SKM-1 treated with dmso at 0.1 percent for 144 hours (cell line): Measurements from ENCODE around the gene SYT4.
"Not testable (repeated sequence)": the region's sequence is repeated elsewhere in the genome, so short reads cannot be mapped to it uniquely, and the experiment has no call there.

Experiments
- DNase-seq: peaks from one replicate; lab custom pipeline; 2025; ENCODE audit not compliant: unreplicated experiment; lab: John Stamatoyannopoulos, UW

Gene SYT4, protein sequence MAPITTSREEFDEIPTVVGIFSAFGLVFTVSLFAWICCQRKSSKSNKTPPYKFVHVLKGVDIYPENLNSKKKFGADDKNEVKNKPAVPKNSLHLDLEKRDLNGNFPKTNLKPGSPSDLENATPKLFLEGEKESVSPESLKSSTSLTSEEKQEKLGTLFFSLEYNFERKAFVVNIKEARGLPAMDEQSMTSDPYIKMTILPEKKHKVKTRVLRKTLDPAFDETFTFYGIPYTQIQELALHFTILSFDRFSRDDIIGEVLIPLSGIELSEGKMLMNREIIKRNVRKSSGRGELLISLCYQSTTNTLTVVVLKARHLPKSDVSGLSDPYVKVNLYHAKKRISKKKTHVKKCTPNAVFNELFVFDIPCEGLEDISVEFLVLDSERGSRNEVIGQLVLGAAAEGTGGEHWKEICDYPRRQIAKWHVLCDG

DNA sequence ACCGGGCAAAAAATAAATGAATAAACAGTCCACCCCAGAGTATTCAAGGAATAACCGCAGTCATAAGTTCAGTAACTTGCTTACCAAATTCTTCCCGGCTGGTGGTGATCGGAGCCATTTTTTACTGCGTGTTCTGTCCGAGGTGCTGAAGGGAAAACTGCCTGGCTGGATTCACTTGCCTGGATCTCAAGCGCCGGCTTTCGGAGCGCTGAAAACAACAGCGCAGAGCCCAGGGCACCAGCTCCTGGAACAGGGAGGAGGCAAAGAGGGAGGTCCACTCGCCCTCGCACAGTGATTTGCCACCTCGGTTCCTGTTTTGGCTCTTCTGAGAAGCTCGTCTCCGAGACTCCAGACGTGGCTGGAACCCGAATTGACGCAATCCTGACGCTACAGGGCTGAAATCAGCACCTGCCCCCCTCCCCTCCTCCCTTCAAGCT is at the start of gene SYT4:
Gene SYT4, minus strand, starts transcription at position 327 of the 437 bp plus-strand sequence. Its CDS starts 209 bp downstream, at position 118.
- DNase-seq, result no peak

DNA sequence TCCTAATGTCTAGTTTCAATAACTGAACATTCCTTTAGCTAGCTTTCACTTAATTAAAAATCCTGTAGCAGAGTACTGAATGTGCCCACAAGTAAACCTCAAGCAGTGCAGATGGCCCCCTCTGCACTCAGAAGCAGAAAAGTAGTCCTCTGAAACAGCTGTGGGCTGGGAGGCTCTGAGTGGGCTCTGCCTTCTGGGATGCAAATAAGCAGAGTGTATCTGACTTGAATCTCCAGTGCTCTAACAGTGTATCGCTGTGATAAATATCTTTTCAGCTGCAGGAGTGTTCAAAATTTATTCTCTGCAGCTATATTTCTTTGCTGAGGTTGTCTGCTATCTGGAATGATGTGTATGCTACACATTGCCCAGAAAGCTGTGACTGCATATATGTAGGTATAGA is 44.8 kb upstream of the SYT4 start:
- DNase-seq, result no peak

- DNase-seq, result no peak
Measured at GRCh38 chr18:43314941-43315340, 37.7 kb upstream of the SYT4 start.

DNA sequence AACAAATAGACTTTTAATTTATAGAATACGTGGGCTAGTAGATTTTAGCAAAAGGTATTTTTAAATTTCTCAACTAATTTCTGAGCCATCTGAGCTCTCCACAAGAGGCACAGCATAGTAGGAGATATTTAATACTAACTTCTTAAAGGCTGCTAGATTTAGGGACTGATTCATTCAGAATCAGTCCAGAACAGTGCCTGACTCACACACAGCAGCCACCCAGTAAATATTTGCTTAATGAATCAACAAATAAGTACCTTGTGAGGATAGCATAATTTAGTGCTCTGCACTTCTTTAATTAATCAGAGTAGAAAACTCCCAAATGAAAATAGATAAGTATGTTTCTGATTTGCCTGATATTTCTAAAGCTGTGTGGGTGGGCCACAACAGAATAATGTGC is 35.6 kb upstream of the SYT4 start:
- DNase-seq, result no peak

DNA sequence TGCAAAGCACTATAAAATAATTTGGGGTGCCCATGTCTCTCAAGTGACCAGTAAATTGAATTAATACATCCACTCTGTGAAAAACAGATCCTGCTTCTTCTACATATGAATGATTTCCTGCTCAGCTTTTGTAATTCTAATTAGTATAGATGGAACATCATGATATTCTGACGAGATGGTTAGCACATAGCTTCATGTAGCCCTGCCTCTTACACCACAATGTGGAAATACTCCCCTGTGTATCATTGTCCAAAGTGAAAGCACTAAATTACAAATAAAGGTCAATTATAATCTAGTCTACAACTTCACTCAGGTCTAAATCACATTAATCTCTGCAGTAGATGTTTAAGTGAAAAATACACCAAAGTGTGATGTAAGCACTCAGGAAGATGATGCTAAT is 32.9 kb upstream of the SYT4 start:
- DNase-seq, result no peak

GRCh38 chr18:43303376-43303775 is 26.1 kb upstream of the SYT4 start:
- DNase-seq, result no peak

GRCh38 chr18:43286187-43286586 is 8.9 kb upstream of the SYT4 start:
- not testable (repeated sequence) for DNase-seq

- no peak for DNase-seq
Measured at GRCh38 chr18:43283299-43283698, 6.0 kb upstream of the SYT4 start.

DNA sequence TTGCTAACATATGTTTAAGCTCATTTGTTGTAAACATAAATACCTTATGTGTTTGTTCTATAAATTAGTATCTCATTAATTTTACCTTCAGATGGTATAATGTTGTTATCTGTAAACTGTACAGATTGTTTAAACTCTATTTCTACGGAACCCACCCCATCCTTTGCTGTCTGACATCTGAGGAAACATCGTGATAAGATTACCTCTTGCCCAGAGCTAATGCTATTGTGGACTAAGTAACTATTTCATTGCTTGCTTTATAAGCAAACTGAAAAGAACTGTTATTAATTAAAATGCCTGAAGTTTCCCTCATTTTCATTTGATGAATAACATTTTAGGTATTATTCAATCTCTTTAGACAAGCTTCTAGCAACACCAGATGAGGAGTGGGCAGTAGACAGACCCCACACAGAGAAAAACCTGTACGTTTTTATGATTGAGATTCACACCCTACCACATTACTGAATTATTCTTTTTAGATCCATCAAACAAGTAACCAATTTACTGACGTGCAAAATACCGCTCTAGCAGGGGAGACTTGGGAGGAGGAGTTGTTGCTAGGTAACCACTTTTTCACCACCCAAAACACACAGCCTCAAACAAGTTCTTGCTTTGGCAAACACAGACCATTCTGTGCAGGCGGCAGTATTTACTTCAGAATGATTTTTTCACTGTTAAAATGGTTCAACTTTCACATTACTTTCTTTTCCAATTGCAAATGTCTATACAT is 1.9 kb upstream of the SYT4 start:
- peak; percentile 5 for DNase-seq

- no peak for DNase-seq
Measured at GRCh38 chr18:43278355-43278754, 1.1 kb upstream of the SYT4 start.

- DNase-seq, result no peak
Measured at GRCh38 chr18:43276491-43276890, 799 bp downstream of the SYT4 start.

- no peak for DNase-seq
Measured at GRCh38 chr18:43275546-43275945, 1.7 kb downstream of the SYT4 start.

DNA sequence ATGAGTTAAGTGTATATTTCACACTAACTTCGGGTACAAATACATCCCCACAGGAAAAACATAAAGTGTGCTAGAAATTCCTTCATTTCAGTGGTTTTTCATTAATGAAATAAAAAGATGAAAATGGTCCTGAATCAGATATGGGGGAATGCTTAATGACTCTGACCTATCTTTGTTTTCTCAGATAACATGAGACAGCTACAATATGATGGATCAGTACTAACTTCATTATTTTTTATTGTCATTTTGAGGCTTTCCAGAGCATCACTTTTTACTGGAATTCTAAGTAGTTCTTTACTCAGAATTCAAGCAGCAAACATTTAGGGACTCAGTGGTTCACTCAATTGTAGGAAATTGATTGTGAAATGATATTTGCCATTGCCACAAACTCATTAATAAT is 2.8 kb downstream of the SYT4 start:
- DNase-seq, result no peak

GRCh38 chr18:43271593-43272432 is 5.5 kb downstream of the SYT4 start:
- DNase-seq, result no peak

DNA sequence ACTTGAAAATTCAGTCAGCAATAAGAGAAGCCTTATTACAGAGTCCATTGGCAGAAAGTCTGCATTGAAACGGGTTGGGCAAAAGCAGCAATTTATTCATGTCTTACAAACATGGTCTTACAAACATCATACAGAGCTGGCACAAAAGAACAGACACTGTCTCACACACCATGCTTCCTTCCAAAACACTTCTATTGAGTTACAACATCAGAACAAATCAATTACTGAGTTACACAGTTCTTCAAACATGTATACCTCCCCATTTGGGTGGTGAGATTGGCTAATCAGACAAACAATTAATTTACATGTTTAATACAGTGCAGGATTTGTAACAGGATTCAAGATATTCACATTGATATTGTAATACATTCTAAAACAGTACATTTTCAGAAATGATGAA is 9.5 kb downstream of the SYT4 start:
- no peak for DNase-seq

- DNase-seq, result no peak
Measured at GRCh38 chr18:43265465-43265864, 11.8 kb downstream of the SYT4 start.

DNA sequence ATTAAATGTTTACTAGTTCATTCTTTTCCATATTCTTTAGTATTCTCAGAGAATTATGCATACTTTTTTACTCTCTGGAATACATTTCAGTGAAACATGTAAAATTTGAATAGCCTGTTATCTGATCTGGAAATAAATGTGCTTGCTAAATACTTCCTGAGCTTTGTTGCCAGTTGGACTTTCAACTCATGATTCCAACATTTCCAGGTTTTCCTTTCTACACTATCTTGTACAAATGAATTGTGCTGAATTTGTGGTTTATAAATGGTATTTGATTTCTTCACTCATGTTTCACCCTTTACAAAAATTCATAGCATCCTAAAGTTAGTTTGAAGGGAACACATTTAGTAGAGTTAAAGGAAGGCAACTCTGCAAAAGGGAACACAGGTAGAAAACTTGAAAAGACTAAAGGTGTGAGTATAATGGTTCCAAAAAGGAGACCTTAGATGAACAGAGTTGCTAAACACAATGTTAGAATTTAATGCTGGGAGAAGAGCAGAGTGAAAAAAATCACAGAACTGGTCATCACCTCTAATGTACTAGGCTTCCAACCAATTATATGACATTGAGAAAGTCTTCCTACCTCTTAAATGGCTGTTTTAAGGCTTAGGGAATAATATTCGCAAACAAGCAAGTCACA is 28.6 kb downstream of the SYT4 start:
- DNase-seq, result no peak

GRCh38 chr18:43247944-43248343 is 29.3 kb downstream of the SYT4 start:
- DNase-seq, result peak; percentile 2

GRCh38 chr18:43238429-43238828 is 38.9 kb downstream of the SYT4 start:
- no peak for DNase-seq

- DNase-seq, result no peak
Measured at GRCh38 chr18:43236921-43237320, 40.4 kb downstream of the SYT4 start.

- no peak for DNase-seq
Measured at GRCh38 chr18:43234889-43235288, 42.4 kb downstream of the SYT4 start.
